Measurements from ENCODE around the gene ADISSP. TPM values are rescaled to one million over a fixed set of nuclear protein-coding genes. Genes with fewer than 3 reads are reported as not detected.

The ADISSP gene
- total RNA-seq, 1 donor from 2014 or later = 15.0 TPM

DNA sequence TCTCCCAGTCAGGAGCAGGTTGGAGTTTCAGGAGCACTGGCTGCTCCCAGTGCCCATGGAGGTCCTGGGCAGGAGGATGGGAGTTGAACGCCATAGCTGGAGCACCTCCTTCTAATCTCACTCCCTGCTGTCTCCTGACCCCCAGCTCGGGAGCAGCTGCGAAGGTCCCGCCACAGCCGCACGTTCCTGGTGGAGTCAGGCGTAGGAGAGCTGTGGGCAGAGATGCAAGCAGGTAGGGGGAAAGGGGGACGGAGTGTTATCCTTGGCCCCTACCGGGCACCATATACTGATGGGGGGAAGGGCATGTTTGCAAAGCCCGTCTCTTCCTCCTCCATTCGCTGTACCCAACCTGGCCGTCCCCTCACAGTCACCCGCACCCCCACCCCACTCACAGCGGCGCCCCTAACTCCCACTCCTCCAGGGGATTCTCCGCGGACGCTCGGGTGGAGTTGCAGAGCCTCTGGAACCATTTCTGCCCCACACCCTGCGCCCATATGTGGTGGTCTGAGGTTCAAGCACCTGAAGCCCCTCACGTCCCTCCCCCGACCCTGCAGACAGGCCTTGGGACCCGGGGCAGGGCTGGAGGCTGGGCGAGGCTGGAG is 18.4 kb downstream of the ADISSP start:
- Histone ChIP-seq H3K36me3 (ENCODE audit: control insufficient read depth, insufficient read depth, low read length) (no peaks in the 10 kb centered on the region), H3K4me3 (ENCODE audit: low read depth, low read length) (no peak overlapping the region), H3K27me3 (ENCODE audit: control insufficient read depth, insufficient read depth, low read length) (peaks cover 19% of the 10 kb centered on the region)
- no peak for DNase-seq (ENCODE audit: low read depth)
- no peak for FAIRE-seq
- TF ChIP-seq, protein P1, sequence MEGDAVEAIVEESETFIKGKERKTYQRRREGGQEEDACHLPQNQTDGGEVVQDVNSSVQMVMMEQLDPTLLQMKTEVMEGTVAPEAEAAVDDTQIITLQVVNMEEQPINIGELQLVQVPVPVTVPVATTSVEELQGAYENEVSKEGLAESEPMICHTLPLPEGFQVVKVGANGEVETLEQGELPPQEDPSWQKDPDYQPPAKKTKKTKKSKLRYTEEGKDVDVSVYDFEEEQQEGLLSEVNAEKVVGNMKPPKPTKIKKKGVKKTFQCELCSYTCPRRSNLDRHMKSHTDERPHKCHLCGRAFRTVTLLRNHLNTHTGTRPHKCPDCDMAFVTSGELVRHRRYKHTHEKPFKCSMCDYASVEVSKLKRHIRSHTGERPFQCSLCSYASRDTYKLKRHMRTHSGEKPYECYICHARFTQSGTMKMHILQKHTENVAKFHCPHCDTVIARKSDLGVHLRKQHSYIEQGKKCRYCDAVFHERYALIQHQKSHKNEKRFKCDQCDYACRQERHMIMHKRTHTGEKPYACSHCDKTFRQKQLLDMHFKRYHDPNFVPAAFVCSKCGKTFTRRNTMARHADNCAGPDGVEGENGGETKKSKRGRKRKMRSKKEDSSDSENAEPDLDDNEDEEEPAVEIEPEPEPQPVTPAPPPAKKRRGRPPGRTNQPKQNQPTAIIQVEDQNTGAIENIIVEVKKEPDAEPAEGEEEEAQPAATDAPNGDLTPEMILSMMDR (IDR thresholded peaks at IDR 0.05; ENCODE audit: insufficient read depth, low read length, severe bottlenecking) = no peak

DNA sequence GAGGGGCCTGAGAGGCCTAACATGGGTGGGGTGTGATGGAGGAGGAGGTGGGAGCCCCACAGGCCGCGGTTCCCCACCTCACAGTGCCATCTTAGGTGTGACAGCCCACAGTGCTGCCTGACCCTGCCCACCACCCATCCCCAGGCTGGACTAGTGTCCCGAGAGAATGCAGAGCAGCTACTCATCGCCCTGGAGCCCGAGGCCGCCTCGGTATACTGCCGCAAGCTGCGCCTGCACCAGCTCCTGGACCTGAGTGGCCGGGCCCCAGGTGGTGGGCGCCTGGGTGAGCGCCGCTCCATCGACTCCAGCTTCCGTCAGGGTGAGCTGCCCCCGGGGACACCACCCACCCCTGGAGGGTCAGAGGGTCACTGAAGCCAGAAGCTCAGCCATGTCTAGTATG is 19.5 kb downstream of the ADISSP start:
- no peak for DNase-seq (ENCODE audit: low read depth)
- no peak for FAIRE-seq

DNA sequence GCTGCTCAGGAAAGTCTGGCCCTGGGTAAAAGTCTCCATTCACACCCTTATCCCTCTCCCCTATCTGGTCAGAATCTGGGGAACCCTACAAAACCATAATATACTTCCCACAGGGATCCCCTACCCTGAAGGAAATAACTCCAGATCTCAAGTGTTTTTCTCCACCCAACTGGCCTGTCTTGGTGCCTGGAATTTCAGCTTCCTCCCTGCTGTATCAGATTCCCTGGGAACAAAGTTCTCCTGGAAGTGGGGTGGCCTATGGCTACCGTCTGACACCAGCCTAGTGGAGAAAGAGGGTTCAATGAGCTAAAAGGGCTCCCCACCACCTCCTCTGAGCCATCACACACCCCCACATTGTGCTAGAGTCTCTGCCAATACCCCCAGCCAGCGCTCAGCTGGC is 20.1 kb downstream of the ADISSP start:
- DNase-seq (ENCODE audit: low read depth) = no peak
- FAIRE-seq = no peak
- Histone ChIP-seq H3K4me3 (ENCODE audit: low read depth, low read length) (no peak overlapping the region), H3K36me3 (ENCODE audit: control insufficient read depth, insufficient read depth, low read length) (no peaks in the 10 kb centered on the region), H3K27me3 (ENCODE audit: control insufficient read depth, insufficient read depth, low read length) (peaks cover 19% of the 10 kb centered on the region)
- TF ChIP-seq, protein P1 (IDR thresholded peaks at IDR 0.05; ENCODE audit: insufficient read depth, low read length, severe bottlenecking) = no peak

More for the DNA sequence above, 19.5 kb downstream of the ADISSP start:
- Histone ChIP-seq H3K4me3 (ENCODE audit: low read depth, low read length) (no peak overlapping the region), H3K36me3 (ENCODE audit: control insufficient read depth, insufficient read depth, low read length) (no peaks in the 10 kb centered on the region), H3K27me3 (ENCODE audit: control insufficient read depth, insufficient read depth, low read length) (peaks cover 19% of the 10 kb centered on the region)
- TF ChIP-seq, protein P1 (IDR thresholded peaks at IDR 0.05; ENCODE audit: insufficient read depth, low read length, severe bottlenecking) = no peak

DNA sequence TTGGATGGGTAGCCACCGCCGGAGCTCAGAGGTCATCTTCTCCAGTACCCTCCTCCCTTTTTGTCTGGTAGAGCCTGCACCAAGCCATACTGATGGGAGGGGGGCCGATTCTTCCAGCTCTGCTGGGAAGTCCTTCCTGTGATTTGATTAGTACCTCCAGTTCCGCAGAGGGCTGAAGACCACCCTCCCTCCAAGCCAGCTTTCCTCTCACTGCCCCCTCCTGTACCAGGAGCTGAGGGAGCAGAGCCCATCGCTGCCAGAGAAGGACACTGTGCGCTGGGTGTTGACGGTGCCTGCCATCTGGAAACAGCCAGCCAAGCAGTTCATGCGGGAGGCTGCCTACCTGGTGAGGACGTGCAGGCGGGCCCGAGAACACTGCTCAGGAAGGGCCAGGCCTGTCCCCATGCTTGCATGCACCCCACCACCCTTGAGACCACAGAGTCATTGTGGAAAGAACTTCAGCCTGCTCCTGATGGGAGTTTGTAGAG is 21.8 kb downstream of the ADISSP start:
- no peak for DNase-seq (ENCODE audit: low read depth)
- Histone ChIP-seq H3K27me3 (ENCODE audit: control insufficient read depth, insufficient read depth, low read length) (peaks cover 15% of the 10 kb centered on the region), H3K36me3 (ENCODE audit: control insufficient read depth, insufficient read depth, low read length) (no peaks in the 10 kb centered on the region), H3K4me3 (ENCODE audit: low read depth, low read length) (no peak overlapping the region)
- TF ChIP-seq, protein P1 (IDR thresholded peaks at IDR 0.05; ENCODE audit: insufficient read depth, low read length, severe bottlenecking) = no peak
- FAIRE-seq = no peak

DNA sequence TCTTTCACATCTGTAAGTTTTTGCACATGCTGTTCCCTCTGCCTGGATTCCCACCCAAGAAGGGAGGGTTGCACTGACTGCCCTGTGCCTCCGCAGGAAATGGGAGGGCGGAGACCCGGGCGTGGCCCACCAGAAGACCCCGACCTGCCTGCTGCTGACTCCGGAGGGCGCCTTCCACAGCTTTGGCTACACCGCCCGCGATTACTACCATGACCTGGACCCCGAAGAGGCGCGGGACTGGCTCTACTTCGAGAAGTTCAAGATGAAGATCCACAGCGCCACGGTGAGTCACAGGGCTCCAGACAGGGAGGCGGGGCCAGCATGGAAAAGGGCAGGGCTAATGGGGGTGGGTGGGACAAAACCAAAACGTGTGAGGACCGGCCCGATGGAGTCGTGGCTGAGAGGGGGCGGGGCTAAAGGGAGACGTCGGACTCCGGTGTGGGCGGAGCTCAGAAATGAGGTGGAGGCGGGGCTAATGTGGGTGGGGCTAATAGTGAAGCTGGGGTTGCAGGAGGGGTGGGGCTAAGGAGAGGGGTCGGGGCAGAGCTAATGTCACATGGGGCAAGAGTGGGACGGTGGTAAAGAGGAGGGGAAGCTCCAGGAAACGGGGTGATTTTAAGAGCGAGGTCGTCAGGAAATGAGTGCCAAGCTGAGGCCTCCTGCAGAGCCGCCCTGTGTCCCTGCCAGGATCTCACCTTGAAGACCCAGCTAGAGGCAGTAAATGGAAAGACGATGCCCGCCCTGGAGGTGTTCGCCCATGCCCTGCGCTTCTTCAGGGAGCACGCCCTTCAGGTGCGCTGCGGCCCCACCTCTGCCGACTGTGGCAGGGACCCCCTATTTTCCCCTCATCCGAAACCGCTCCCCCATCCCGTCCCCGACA is 22.5 kb downstream of the ADISSP start:
- peak overlapping the region; percentile 24 for H3K4me3 ChIP-seq (ENCODE audit: low read depth, low read length)
- FAIRE-seq = no peak
- DNase-seq (ENCODE audit: low read depth) = peak; percentile 87
- TF ChIP-seq, protein P1 (IDR thresholded peaks at IDR 0.05; ENCODE audit: insufficient read depth, low read length, severe bottlenecking) = no peak
- no peaks in the 10 kb centered on the region for H3K36me3 ChIP-seq (ENCODE audit: control insufficient read depth, insufficient read depth, low read length)
- peaks cover 11% of the 10 kb centered on the region for H3K27me3 ChIP-seq (ENCODE audit: control insufficient read depth, insufficient read depth, low read length)
